Effector memory CD8-positive, alpha-beta T cell (primary cell): ENCODE results near the gene SAA4.
"Not testable (repeated sequence)": the region's sequence is repeated elsewhere in the genome, so short reads cannot be mapped to it uniquely, and the experiment has no call there.

Source experiments
- ATAC-seq: fragments of 150-1000 bp; cut with Tn5 transposase; replicated peaks from 2 replicates; pipeline ENCODE4 v1.10.0; 2021; ENCODE audit warnings: mild to moderate bottlenecking, moderate library complexity
- DNase-seq, 3 experiments: peaks; one replicate each; pipeline ENCODE4 v3.0.0; 2021
- H3K27ac Mint-ChIP-seq, 2 donors: one replicate each; pipeline ENCODE4 v1.8.0; 2022; ENCODE audit warnings: mild to moderate bottlenecking in 2 of 2, mixed read lengths in 2 of 2, moderate library complexity in 2 of 2
- H3K27me3 Mint-ChIP-seq, 2 donors: one replicate each; pipeline ENCODE4 v1.8.0; 2022; ENCODE audit warnings: mixed read lengths in 2 of 2
- H3K36me3 Mint-ChIP-seq: one replicate; pipeline ENCODE4 v1.8.0; 2022; ENCODE audit warnings: mild to moderate bottlenecking, moderate library complexity, mixed read lengths; ENCODE audit not compliant: insufficient read depth
- H3K4me1 Mint-ChIP-seq, 2 donors: one replicate each; pipeline ENCODE4 v1.8.0; 2022; ENCODE audit warnings: low read depth in 2 of 2, mixed read lengths in 2 of 2
- H3K4me3 Mint-ChIP-seq, 2 donors: one replicate each; pipeline ENCODE4 v1.8.0; 2022; ENCODE audit warnings: mild to moderate bottlenecking in 2 of 2, mixed read lengths in 2 of 2, moderate library complexity in 2 of 2
- H3K9me3 Mint-ChIP-seq, 2 donors: one replicate each; pipeline ENCODE4 v1.8.0; 2022; ENCODE audit warnings: mixed read lengths in 2 of 2

Gene SAA4

DNA sequence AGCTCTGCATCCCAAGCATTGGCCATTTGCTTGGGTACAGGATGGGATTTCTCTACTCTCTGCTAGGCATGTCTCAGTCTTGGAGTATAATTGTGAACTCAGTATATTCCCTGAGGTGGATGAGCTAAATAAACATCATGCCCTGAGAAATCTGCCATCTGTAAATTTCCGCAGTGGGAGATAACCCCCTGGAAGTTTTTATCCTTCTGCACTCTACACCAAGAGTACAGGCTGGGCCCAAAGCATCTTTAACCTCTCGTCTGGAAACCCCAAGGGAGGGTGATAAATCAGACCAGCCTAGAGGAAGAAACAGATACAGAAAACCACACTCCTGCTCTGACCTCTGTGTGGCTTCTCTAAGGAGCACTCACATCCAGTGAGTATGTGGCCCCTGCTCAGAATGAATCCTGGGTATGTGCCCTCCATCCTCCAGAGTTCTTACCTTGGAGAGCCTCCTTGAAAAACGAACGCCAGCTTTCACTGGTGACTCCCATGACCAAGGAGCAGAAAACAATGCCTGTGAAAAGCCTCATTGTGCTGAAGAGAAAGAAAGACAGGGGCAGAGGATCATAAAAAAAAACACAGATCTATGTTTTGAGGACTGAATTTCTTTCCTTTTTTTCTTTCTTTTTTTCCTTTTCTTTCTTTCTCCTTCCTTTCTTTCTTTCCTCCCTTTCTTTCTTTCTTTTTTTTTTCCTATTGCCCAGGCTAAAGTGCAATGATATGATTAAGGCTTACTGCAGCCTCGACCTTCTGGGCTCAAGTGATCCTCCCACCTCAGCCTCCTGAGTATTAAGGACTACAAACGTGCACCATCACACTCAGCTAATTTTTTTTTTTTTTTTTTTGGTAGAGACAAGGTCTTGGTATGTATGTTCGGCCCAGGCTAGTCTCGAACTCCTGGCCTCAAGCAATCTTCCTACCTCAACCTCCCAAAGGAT is 938 bp downstream of the SAA4 start:
- Mint-ChIP-seq H3K36me3 (no peaks in the 10 kb centered on the region), H3K27me3 (peaks cover 33 to 67% of the 10 kb centered on the region in 2 donors), H3K4me3 (no peak overlapping the region), H3K27ac (no peak overlapping the region), H3K4me1 (no peaks in the 10 kb centered on the region), H3K9me3 (no peaks in the 10 kb centered on the region)
- DNase-seq (no peak), ATAC-seq (no peak)

DNA sequence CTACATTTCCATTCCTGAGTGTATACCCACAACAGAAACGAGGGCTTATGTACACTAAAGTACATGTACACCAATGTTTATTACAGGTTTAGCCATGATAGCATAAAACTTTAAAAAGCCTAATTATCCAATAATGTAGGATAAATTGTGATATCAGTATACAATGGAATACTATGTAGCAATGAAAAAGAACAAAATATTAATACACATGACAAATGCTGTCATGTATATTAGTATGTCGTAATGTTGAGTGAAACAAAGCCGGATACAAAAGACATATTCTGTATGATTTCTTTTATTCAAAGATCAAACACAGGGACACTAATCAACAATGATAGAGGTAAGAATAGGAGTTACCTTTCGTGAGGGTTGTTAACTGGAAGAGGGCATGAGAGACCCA is 2.7 kb downstream of the SAA4 start:
- H3K27ac Mint-ChIP-seq: no peak overlapping the region
- peaks cover 18 to 50% of the 10 kb centered on the region in 2 donors for H3K27me3 Mint-ChIP-seq
- H3K36me3 Mint-ChIP-seq: no peaks in the 10 kb centered on the region
- H3K4me3 Mint-ChIP-seq: no peak overlapping the region
- no peaks in the 10 kb centered on the region for H3K4me1 Mint-ChIP-seq
- H3K9me3 Mint-ChIP-seq: no peaks in the 10 kb centered on the region
- no peak for ATAC-seq
- no peak for DNase-seq

DNA sequence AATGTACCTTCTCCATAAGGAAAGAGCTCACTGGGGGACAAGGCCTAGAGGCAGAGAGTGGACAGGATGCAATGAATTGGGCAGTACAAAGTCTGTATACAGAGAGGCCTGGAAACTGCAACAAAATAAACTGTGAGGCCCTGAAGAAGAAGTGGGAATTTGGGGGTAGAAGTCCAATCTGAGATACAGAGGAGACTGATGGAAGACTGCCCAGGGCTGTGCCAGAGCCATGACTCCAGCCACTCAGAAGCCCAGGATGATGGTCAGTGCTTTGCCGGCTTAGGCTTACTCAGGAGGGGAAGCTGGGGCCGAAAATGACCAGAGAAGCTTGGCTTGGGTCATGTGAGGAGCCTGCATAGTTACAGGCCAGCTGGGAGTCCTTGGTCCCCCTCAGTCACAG is 5.7 kb downstream of the SAA4 start:
- ATAC-seq: no peak
- Mint-ChIP-seq H3K27ac (no peak overlapping the region), H3K4me3 (no peak overlapping the region), H3K36me3 (no peaks in the 10 kb centered on the region), H3K27me3 (peaks cover 7 to 26% of the 10 kb centered on the region in 2 donors), H3K9me3 (no peaks in the 10 kb centered on the region), H3K4me1 (no peaks in the 10 kb centered on the region)
- no peak for DNase-seq

DNA sequence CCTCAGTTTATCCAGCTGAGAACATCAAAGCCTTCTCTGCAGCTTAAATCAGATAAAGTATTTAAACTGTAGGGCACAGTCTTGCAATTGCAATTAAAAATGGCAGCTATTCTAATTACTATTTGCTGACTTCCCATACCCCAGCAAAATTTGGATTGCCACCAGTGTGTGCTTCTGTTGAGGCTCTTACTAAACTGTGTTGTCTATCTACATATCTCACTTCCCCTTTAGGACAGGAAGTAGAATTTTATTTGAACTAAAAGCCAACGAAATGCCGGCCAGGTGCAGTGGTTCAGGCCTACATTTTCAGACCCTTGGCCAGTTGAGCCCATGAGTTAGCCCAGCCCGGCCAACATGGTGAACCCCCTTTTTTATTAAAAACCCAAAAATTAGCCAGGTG is 7.1 kb downstream of the SAA4 start:
- no peak overlapping the region for H3K4me3 Mint-ChIP-seq
- ATAC-seq (no peak), DNase-seq (no peak)
- H3K27me3 Mint-ChIP-seq: peaks cover 14 to 15% of the 10 kb centered on the region in 2 donors
- no peaks in the 10 kb centered on the region for H3K36me3 Mint-ChIP-seq
- no peak overlapping the region for H3K27ac Mint-ChIP-seq
- no peaks in the 10 kb centered on the region for H3K9me3 Mint-ChIP-seq
- H3K4me1 Mint-ChIP-seq: no peaks in the 10 kb centered on the region

DNA sequence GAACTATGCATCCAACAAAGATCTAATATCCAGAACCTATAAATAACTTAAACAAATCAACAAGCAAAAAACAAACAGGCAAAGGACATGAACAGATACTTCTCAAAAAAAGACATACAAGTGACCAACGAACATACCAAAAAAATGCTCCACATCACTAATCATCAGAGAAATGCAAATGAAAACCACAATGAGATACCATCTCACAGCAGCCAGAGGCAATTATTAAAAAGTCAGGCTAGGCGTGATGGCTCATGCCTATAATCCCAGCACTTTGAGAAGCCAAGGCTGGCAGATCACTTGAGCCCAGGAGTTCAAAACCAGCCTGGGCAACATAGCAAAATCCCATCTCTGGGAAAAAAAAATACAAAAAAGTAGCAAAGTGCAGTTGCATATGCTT is 10.7 kb downstream of the SAA4 start:
- Mint-ChIP-seq H3K4me1 (peaks cover 0 to 6% of the 10 kb centered on the region in 2 donors), H3K9me3 (no peaks in the 10 kb centered on the region), H3K27me3 (peaks cover 0 to 9% of the 10 kb centered on the region in 2 donors), H3K4me3 (no peak overlapping the region), H3K27ac (no peak overlapping the region), H3K36me3 (no peaks in the 10 kb centered on the region)
- ATAC-seq (no peak), DNase-seq (no peak)

DNA sequence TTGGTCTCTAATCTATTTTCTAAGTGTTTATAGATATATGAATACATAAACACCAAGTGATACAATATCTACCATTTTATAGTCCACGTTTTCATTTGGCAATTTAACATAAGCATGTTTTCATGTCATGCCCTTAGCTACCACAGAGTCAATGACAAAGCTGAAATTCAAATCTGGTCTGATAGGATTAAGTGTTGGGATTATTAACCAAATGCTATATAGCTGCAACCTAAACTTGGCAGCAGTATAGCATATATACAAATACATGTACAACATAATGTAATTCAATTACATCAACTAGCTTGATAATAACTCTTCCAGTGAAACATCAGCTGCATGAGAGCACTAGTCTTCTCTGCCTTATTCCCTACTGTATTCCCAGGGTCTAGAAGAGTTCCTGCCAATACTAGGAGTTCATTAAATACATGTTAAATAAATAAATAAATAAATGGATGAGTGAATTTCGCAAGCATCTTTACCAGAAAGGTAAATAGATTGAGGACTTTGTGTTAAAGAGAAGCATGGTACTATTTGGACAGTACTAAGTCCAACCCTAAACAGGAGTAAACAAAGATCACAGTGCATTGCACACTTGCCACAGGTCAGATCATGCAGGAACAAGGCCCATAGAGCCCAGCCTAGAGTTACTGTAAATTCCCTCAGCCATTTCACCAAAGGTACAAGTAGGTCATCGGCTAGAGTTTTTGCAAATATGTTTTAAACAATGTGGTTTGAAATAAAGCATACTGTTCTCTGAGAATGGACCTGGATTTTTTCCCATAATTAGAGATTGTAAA is 12.8 kb downstream of the SAA4 start:
- no peak overlapping the region for H3K4me3 Mint-ChIP-seq

DNA sequence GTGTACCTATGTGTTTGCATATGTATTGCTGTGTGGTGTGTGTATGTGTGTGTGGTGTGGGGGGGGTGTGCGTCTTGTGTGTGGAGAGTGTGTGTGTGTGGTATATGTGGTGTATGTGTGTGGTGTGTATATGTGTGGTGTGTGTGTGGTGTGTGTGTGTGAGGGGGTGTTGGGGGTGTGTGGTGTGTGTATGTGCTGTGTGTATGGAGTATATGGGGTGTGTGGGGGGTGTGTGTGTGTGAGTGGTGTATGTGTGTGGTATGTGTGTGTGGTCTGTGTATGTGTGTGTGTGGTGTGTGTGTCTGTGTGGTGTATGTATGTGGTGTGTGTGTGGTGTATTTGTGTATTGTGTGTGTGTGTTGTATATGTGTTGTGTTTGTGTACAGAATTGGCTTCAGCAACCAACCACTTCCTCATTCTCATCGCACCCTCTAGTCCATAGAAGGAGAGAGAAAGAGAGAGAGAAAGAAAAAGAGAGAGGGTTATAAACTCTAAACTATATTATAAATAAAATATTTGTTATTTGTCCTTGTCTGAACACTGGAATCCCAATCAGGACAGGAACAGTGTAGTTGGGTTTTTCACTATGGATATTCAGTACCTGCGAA is 13.7 kb downstream of the SAA4 start:
- no peaks in the 10 kb centered on the region for H3K9me3 Mint-ChIP-seq
- no peak overlapping the region for H3K27ac Mint-ChIP-seq
- no peak overlapping the region for H3K4me3 Mint-ChIP-seq
- no peaks in the 10 kb centered on the region for H3K36me3 Mint-ChIP-seq
- peaks cover 9 to 14% of the 10 kb centered on the region in 2 donors for H3K27me3 Mint-ChIP-seq
- ATAC-seq (no peak), DNase-seq (no peak)
- H3K4me1 Mint-ChIP-seq: peaks cover 0 to 6% of the 10 kb centered on the region in 2 donors

More for the DNA sequence above, 12.8 kb downstream of the SAA4 start:
- H3K9me3 Mint-ChIP-seq: no peaks in the 10 kb centered on the region
- H3K36me3 Mint-ChIP-seq: no peaks in the 10 kb centered on the region
- peaks cover 9 to 14% of the 10 kb centered on the region in 2 donors for H3K27me3 Mint-ChIP-seq
- DNase-seq (no peak), ATAC-seq (no peak)
- H3K4me1 Mint-ChIP-seq: peaks cover 0 to 6% of the 10 kb centered on the region in 2 donors
- no peak overlapping the region for H3K27ac Mint-ChIP-seq

DNA sequence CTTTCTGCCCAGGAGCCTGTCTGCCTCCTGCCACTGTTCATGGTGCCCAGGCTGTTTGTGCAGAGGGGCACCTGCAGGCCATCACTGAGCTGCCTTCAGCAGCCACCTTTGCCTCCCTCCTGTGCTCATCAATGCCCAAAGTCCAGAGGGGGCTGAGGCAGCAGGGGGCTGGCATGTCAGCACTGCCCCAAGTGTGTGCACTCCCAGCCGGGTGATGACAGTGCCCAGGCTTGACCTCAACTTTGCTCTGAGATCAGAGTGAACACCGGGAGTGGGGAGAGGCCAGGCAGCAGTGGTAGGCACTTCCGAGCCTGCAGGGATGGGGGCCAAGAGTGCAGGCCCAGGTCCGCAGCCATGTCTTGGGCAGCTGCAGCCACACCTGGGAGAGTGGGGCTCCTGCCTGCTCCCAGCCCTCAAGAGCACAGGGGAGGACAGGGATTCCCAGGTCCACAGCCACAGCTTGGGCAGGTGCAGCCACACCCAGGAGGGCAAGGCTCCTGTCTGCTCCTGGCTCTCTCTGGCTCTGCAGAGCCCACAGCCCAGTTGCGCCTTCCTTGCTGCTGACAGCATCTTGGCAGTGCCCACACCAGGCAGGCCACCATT is 15.2 kb downstream of the SAA4 start:
- Mint-ChIP-seq H3K4me1 (peaks cover 0 to 6% of the 10 kb centered on the region in 2 donors), H3K9me3 (no peaks in the 10 kb centered on the region), H3K4me3 (no peak overlapping the region), H3K36me3 (no peaks in the 10 kb centered on the region), H3K27ac (no peak overlapping the region), H3K27me3 (peaks cover 17 to 21% of the 10 kb centered on the region in 2 donors)
- no peak for ATAC-seq
- no peak for DNase-seq

DNA sequence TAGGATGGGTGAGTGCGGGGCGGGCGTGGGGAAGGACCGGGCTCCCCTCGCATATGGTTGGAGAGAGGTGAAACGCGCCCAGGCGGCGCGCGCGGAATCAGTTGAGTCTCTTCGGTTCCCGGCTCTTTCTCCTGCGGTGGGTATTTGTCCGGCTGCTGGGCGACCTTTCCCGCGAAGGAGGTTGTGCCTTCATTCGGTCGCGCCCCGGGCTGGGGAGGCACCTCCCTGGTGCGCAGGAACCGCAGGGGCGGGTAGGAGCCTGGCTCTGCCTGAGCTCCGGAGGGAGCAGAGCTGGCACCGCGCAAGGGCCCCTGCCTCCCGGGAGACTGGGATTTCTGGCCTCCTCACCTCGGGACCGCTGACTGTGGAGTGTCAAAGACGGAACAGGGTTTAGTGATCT is 27.5 kb downstream of the SAA4 start:
- DNase-seq (no peak), ATAC-seq (no peak)
- H3K27me3 Mint-ChIP-seq: peaks cover 45 to 53% of the 10 kb centered on the region in 2 donors
- H3K4me3 Mint-ChIP-seq: no peak overlapping the region
- H3K9me3 Mint-ChIP-seq: no peaks in the 10 kb centered on the region
- H3K27ac Mint-ChIP-seq: no peak overlapping the region
- H3K4me1 Mint-ChIP-seq: no peaks in the 10 kb centered on the region
- no peaks in the 10 kb centered on the region for H3K36me3 Mint-ChIP-seq

DNA sequence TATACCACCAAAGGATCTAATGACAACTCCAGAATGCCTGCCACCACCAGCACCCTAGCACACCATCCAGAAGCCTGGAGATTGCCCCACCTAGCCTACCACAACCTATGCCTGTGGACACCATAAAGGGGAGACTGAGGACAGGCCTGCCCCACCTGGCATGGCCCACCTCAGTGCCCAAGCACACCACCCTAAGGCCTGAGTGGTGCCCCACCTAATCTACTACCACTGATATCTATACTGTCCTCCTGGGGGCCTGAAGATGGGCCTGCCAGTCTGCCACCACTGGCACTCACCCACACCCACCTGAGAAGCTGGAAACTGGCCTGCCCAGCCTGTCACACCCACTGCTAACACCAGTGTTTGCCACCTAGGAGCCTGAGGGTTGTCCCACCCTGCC is 31.8 kb downstream of the SAA4 start:
- Mint-ChIP-seq H3K27me3 (peaks cover 61 to 90% of the 10 kb centered on the region in 2 donors), H3K4me1 (no peaks in the 10 kb centered on the region), H3K27ac (no peak overlapping the region), H3K4me3 (no peak overlapping the region), H3K9me3 (no peaks in the 10 kb centered on the region), H3K36me3 (peaks cover 3% of the 10 kb centered on the region)
- DNase-seq (no peak), ATAC-seq (no peak)

DNA sequence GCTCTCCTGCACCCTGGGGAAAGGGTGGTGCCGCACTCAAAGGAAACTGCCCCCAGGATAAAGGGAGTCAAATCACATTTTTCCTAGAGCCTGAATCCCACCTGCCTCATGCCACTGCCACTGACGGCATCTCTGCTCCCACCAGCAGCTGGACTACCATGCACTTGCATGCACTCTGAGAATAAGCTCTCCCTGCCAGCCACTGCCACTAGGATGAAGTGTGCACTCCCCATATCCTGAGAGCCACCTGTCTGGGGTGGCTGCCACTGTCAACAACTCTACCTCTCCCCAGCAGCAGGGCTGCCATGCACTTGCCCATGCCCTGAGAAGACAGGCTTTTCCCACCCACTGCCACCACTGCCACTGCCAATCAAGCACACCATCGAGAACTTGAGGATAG is 32.4 kb downstream of the SAA4 start:
- no peaks in the 10 kb centered on the region for H3K4me1 Mint-ChIP-seq
- ATAC-seq: no peak
- DNase-seq: no peak
- no peak overlapping the region for H3K27ac Mint-ChIP-seq
- no peaks in the 10 kb centered on the region for H3K9me3 Mint-ChIP-seq
- H3K36me3 Mint-ChIP-seq: peaks cover 3% of the 10 kb centered on the region
- no peak overlapping the region for H3K4me3 Mint-ChIP-seq
- peaks cover 59 to 90% of the 10 kb centered on the region in 2 donors for H3K27me3 Mint-ChIP-seq

DNA sequence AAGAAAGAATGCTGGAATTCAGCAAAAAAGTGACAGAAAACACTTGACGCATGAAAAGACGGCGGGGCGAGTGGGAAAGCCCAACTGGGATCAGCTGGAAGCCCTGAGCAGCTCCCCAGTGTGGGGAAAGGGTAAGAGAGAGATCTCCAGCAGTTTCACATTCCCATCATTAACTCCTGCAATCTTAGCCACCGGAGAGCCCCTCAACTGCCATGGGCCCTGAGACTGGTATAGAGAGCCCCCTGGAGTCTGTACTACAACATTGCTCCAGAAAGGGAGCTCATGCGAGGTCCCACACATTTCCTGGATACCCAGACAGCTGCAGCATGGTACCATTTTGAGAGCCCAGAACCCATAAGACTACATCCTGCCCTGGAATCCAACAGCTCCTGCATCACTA is 32.9 kb downstream of the SAA4 start:
- ATAC-seq: no peak
- DNase-seq: no peak
- peaks cover 3% of the 10 kb centered on the region for H3K36me3 Mint-ChIP-seq
- no peak overlapping the region for H3K27ac Mint-ChIP-seq
- no peak overlapping the region for H3K4me3 Mint-ChIP-seq
- H3K27me3 Mint-ChIP-seq: peaks cover 59 to 90% of the 10 kb centered on the region in 2 donors
- H3K4me1 Mint-ChIP-seq: no peaks in the 10 kb centered on the region
- H3K9me3 Mint-ChIP-seq: no peaks in the 10 kb centered on the region

DNA sequence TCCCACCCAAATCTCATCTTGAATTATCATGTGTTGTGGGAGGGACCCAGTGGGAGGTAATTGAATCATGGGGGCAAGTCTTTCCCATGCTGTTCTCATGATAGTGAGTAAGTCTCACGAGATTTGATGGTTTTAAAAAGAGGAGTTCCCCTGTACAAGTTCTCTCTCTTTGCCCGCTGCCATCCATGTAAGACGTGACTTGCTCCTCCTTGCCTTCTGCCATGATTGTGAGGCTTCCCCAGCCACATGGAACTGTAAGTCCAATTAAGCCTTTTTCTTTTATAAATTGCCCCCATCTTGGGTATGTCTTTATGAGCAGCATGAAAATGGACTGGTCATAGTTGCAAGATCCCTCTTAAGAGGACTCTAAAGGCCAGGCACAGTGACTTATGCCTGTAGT is 38.9 kb downstream of the SAA4 start:
- not testable (repeated sequence) for H3K4me3 Mint-ChIP-seq, H3K36me3 Mint-ChIP-seq, H3K9me3 Mint-ChIP-seq, H3K4me1 Mint-ChIP-seq, DNase-seq, H3K27ac Mint-ChIP-seq, ATAC-seq
- peaks cover 29 to 54% of the 10 kb centered on the region in 2 donors for H3K27me3 Mint-ChIP-seq
